Measurements from ENCODE around the gene SYDE1. TPM values are rescaled to one million over a fixed set of nuclear protein-coding genes. Genes with fewer than 3 reads are reported as not detected.

Gene SYDE1
- total and polyA plus RNA-seq, 2 donors from 2014 or later, result 13.9 to 26.9 TPM

DNA sequence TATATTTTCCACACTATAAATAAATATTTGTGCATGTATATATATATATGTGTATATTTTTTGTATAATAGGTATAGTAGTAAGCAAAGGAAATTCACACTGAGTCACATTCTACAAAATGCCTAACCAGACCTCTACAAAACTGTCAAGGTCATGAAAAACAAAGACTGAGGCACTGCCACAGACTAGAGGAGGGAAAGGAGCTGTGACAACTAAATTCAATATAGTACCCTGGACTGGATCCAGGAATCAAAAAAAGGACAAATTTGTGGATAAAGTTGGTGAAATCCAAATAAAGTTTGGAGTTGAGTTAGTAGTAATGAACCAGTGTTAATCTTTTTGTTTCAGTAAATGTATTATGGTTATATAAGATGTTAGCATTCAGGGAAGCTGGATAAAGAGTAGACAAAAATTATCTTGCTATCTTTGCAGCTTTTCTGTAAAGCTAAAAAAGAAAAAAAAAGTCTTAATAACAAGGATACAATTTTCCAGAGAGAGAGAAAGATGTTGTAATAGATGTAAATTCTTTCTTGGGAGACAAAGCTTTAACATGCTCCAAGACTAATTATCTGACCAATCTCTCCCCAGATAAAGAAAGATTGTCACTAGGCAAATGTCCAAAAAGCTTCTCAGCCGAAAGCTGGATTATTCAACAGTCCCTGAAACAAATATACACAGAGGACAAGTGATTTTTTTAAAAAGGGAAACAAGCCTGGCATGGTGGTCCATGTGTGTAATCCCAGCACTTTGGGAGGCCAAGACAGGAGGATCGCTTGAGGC, 19.1 kb downstream of the SYDE1 start:
- Histone ChIP-seq H3K27ac (ENCODE audit: low read depth in 2 of 2, low read length in 2 of 2) (peak overlapping the region in 1 of 2 donors; percentile 33), H3K27me3 (ENCODE audit: control insufficient read depth, insufficient read depth, low read length) (no peaks in the 10 kb centered on the region), H3K4me3 (ENCODE audit: low read length in 3 of 3) (peak overlapping the region; percentile 24 to 96 (median 58)), H3K4me1 (ENCODE audit: control insufficient read depth in 2 of 3, insufficient read depth in 2 of 3, low read depth in 1 of 3, low read length in 3 of 3) (peaks cover 0 to 11% (median 4%) of the 10 kb centered on the region in 3 donors), H3K9me3 (ENCODE audit: control insufficient read depth in 2 of 3, insufficient read depth in 1 of 3, low read length in 3 of 3) (no peaks in the 10 kb centered on the region), H3K36me3 (ENCODE audit: control insufficient read depth in 2 of 3, insufficient read depth in 3 of 3, low read length in 3 of 3) (peaks cover 3 to 7% (median 5%) of the 10 kb centered on the region in 3 donors), H3K9ac (ENCODE audit: low read length in 3 of 3) (peak overlapping the region in 2 of 3 donors; percentile 31 to 33)
- FAIRE-seq (no peak), DNase-seq (peak in 1 of 5 donors; percentile 32)
- intact Hi-C loops (cut with DNase I), result no loop called here
- TF ChIP-seq, protein P1, sequence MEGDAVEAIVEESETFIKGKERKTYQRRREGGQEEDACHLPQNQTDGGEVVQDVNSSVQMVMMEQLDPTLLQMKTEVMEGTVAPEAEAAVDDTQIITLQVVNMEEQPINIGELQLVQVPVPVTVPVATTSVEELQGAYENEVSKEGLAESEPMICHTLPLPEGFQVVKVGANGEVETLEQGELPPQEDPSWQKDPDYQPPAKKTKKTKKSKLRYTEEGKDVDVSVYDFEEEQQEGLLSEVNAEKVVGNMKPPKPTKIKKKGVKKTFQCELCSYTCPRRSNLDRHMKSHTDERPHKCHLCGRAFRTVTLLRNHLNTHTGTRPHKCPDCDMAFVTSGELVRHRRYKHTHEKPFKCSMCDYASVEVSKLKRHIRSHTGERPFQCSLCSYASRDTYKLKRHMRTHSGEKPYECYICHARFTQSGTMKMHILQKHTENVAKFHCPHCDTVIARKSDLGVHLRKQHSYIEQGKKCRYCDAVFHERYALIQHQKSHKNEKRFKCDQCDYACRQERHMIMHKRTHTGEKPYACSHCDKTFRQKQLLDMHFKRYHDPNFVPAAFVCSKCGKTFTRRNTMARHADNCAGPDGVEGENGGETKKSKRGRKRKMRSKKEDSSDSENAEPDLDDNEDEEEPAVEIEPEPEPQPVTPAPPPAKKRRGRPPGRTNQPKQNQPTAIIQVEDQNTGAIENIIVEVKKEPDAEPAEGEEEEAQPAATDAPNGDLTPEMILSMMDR (IDR thresholded peaks at IDR 0.05; ENCODE audit: borderline replicate concordance, extremely low read depth, insufficient read depth), result no peak

DNA sequence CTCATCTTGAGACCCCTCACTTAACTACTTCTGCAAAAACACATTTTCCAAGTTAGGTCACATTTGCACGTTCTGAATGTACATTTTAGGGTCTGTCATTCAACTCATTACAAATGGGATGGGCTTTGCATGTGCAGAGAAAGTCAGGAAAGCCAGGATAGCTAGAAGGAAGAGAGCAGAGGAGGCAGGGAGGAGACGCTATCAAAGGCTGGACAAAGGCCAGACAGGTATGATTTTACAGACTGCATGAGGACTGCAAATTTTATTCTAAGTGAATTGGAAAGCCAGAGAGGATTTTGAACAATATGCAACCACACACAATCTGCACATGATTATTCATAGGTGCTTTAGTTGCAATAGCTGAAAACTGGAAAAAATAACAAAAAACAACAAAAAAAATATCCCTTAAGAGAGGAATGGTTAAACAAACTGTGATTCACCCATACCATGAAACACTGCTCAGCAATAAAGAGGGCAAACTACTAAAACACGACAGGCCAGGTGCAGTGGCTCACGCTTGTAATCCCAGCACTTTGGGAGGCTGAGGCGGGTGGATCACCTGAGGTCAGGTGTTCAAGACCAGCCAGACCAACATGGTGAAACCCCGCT, 21.1 kb downstream of the SYDE1 start:
- no peak overlapping the region for H3K9ac ChIP-seq (ENCODE audit: low read length in 3 of 3)
- peaks cover 0 to 8% (median 4%) of the 10 kb centered on the region in 3 donors for H3K4me1 ChIP-seq (ENCODE audit: control insufficient read depth in 2 of 3, insufficient read depth in 2 of 3, low read depth in 1 of 3, low read length in 3 of 3)
- no peaks in the 10 kb centered on the region for H3K9me3 ChIP-seq (ENCODE audit: control insufficient read depth in 2 of 3, insufficient read depth in 1 of 3, low read length in 3 of 3)
- no peak overlapping the region for H3K4me3 ChIP-seq (ENCODE audit: low read length in 3 of 3)
- TF ChIP-seq, protein P1 (IDR thresholded peaks at IDR 0.05; ENCODE audit: borderline replicate concordance, extremely low read depth, insufficient read depth), result no peak
- intact Hi-C loops (cut with DNase I), result no loop called here
- H3K27me3 ChIP-seq (ENCODE audit: control insufficient read depth, insufficient read depth, low read length), result no peaks in the 10 kb centered on the region
- no peaks in the 10 kb centered on the region for H3K36me3 ChIP-seq (ENCODE audit: control insufficient read depth in 2 of 3, insufficient read depth in 3 of 3, low read length in 3 of 3)
- DNase-seq (no peak), FAIRE-seq (no peak)
- H3K27ac ChIP-seq (ENCODE audit: low read depth in 2 of 2, low read length in 2 of 2), result no peak overlapping the region

- Histone ChIP-seq H3K27me3 (ENCODE audit: control insufficient read depth, insufficient read depth, low read length) (no peaks in the 10 kb centered on the region), H3K36me3 (ENCODE audit: control insufficient read depth in 2 of 3, insufficient read depth in 3 of 3, low read length in 3 of 3) (no peaks in the 10 kb centered on the region), H3K27ac (ENCODE audit: low read depth in 2 of 2, low read length in 2 of 2) (no peak overlapping the region), H3K9me3 (ENCODE audit: control insufficient read depth in 2 of 3, insufficient read depth in 1 of 3, low read length in 3 of 3) (no peaks in the 10 kb centered on the region), H3K4me3 (ENCODE audit: low read length in 3 of 3) (no peak overlapping the region), H3K9ac (ENCODE audit: low read length in 3 of 3) (no peak overlapping the region), H3K4me1 (ENCODE audit: control insufficient read depth in 2 of 3, insufficient read depth in 2 of 3, low read depth in 1 of 3, low read length in 3 of 3) (no peaks in the 10 kb centered on the region)
- intact Hi-C loops (cut with DNase I), result no loop called here
- DNase-seq (peak in 1 of 5 donors; percentile 40), FAIRE-seq (no peak)
- TF ChIP-seq, protein P1 (IDR thresholded peaks at IDR 0.05; ENCODE audit: borderline replicate concordance, extremely low read depth, insufficient read depth), result no peak
These were observed 22.8 kb downstream of the SYDE1 start for GRCh38 chr19:15129856-15130585.

Data from kidney (tissue), 14 donors.